Adrenal gland (tissue), 5 donors: ENCODE measurements around the gene METAP2.

Experiments used
- POLR2A ChIP-seq, 2 donors: fragments of 450-650 bp; IDR thresholded peaks; one replicate each; pipeline ENCODE4 v1.6.1; 2017; ENCODE audit warnings: antibody characterized with exemption in 2 of 2, mild to moderate bottlenecking in 2 of 2, moderate library complexity in 1 of 2
- TF ChIP-seq, protein P1 (sequence below), 6 experiments: fragments of 450-650 bp in 4 of 6; fragments of 200-600 bp in 2 of 6; sonication (generic) in 1 of 6; IDR thresholded peaks; 1 replicate in 5 of 6; 2 replicates in 1 of 6; pipeline versions ENCODE4 v1.5.1 to v1.8.0; 2016 to 2021; ENCODE audit warnings: antibody characterized with exemption in 6 of 6, mild to moderate bottlenecking in 2 of 6, moderate library complexity in 1 of 6
- donor health status: DM: no; HTN: no; CAD: no.

DNA sequence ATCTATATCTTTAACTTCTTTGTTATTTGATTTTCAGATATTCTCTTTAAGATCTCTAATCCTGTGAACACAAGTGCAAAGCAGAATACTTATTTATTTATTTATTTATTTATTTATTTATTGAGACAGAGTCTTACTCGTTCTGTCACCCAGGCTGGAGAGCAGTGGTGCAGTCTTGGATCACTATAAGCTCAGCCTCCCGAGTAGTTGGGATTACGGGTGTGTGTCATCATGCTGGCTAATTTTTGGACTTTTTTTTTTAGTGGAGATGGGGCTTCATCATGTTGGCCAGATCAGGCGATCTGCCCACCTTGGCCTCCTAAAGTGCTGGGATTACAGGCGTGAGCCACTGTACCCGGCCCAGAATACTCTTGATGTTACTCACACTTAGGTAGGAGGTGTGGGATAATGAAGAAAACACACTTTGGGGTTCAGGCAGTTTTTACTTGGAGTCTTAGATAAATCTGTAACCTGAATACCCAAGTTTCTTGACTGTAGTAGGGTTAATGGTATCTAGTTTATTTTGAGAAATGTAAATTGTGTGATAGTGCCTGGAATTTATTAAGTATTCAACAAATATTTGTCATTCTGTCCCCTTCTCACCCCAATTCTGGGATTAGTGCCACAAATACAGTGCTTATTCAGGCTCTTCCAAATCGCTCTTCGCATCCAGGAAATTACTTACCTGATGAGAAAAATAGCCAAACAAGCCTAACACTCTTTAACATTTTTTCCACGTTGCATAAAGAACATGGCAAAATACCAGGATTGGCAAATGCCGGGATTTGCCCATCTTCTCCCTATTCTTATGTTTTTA is 33.0 kb downstream of the METAP2 start:
- TF ChIP-seq, protein P1, sequence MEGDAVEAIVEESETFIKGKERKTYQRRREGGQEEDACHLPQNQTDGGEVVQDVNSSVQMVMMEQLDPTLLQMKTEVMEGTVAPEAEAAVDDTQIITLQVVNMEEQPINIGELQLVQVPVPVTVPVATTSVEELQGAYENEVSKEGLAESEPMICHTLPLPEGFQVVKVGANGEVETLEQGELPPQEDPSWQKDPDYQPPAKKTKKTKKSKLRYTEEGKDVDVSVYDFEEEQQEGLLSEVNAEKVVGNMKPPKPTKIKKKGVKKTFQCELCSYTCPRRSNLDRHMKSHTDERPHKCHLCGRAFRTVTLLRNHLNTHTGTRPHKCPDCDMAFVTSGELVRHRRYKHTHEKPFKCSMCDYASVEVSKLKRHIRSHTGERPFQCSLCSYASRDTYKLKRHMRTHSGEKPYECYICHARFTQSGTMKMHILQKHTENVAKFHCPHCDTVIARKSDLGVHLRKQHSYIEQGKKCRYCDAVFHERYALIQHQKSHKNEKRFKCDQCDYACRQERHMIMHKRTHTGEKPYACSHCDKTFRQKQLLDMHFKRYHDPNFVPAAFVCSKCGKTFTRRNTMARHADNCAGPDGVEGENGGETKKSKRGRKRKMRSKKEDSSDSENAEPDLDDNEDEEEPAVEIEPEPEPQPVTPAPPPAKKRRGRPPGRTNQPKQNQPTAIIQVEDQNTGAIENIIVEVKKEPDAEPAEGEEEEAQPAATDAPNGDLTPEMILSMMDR (IDR thresholded peaks at IDR 0.05): no peak
- no peak for TF ChIP-seq POLR2A (IDR thresholded peaks at IDR 0.05)
